GM23338 (cell line): ENCODE results near the gene CEP68. TPM values are rescaled to one million over a fixed set of nuclear protein-coding genes. Genes with fewer than 3 reads are reported as not detected.
A peak's percentile ranks its signal among the peaks of the same experiment; 100 is the strongest.

ENCODE experiments used
- ATAC-seq: fragments of 200-7000 bp; cut with Tn5 transposase; 3 replicates; pipeline ENCODE4 v1.9.1; 2020
- DNase-seq: peaks from one replicate; pipeline ENCODE4 v3.0.0-alpha.2; 2015; ENCODE audit warnings: low spot score
- H2AFZ ChIP-seq: fragments of 200-600 bp; sonication (generic); 2 replicates; pipeline ENCODE4 v1.8.0; 2016; ENCODE audit warnings: antibody characterized with exemption, mild to moderate bottlenecking, moderate library complexity
- H3F3A ChIP-seq: fragments of 200-600 bp; sonication (generic); replicated peaks from 2 replicates; pipeline ENCODE4 v1.8.0; 2017; ENCODE audit warnings: antibody characterized with exemption, mixed run types, low read depth
- H3K27ac ChIP-seq: fragments of 200-600 bp; sonication (generic); 2 replicates; pipeline ENCODE4 v1.6.1; 2016; ENCODE audit warnings: low read depth
- H3K27me3 ChIP-seq: fragments of 200-600 bp; sonication (generic); 2 replicates; pipeline ENCODE4 v1.8.0; 2016; ENCODE audit warnings: mild to moderate bottlenecking, mixed run types, moderate library complexity; ENCODE audit not compliant: insufficient read depth
- H3K36me3 ChIP-seq: fragments of 200-600 bp; sonication (generic); 2 replicates; pipeline ENCODE4 v1.8.0; 2016; ENCODE audit warnings: mild to moderate bottlenecking; ENCODE audit not compliant: insufficient read depth
- H3K4me1 ChIP-seq: fragments of 200-600 bp; sonication (generic); 2 replicates; pipeline ENCODE4 v1.8.0; 2016; ENCODE audit warnings: mild to moderate bottlenecking, moderate library complexity; ENCODE audit not compliant: insufficient read depth
- H3K4me2 ChIP-seq: fragments of 200-600 bp; sonication (generic); 2 replicates; pipeline ENCODE4 v1.7.1; 2017; ENCODE audit warnings: mixed run types
- H3K4me3 ChIP-seq: fragments of 200-600 bp; sonication (generic); 2 replicates; pipeline ENCODE4 v1.6.1; 2016; ENCODE audit warnings: mixed run types
- H3K79me2 ChIP-seq: fragments of 200-600 bp; sonication (generic); replicated peaks from 2 replicates; pipeline ENCODE4 v1.8.0; 2017; ENCODE audit warnings: mild to moderate bottlenecking; ENCODE audit not compliant: insufficient read depth
- H3K9me2 ChIP-seq: fragments of 200-600 bp; sonication (generic); 2 replicates; pipeline ENCODE4 v1.8.0; 2017; ENCODE audit not compliant: insufficient read depth
- H4K20me1 ChIP-seq: fragments of 200-600 bp; sonication (generic); replicated peaks from 2 replicates; pipeline ENCODE4 v1.8.0; 2017; ENCODE audit warnings: mild to moderate bottlenecking; ENCODE audit not compliant: insufficient read depth
- H3K27ac Mint-ChIP-seq: 2 replicates; pipeline ENCODE4 v1.8.0; 2020; ENCODE audit warnings: inconsistent platforms, mild to moderate bottlenecking, moderate library complexity, mixed read lengths
- H3K27me3 Mint-ChIP-seq: 3 replicates; pipeline ENCODE4 v1.8.0; 2022; ENCODE audit warnings: low read depth, mild to moderate bottlenecking, moderate library complexity, mixed read lengths, inconsistent platforms; ENCODE audit not compliant: insufficient read depth, poor library complexity
- H3K36me3 Mint-ChIP-seq: 3 replicates; pipeline ENCODE4 v1.8.0; 2021; ENCODE audit warnings: low read depth, mild to moderate bottlenecking, inconsistent platforms, moderate library complexity, mixed read lengths
- H3K4me1 Mint-ChIP-seq: 3 replicates; pipeline ENCODE4 v1.8.0; 2020; ENCODE audit warnings: mild to moderate bottlenecking, inconsistent platforms, mixed read lengths
- H3K4me3 Mint-ChIP-seq: 3 replicates; pipeline ENCODE4 v1.8.0; 2021; ENCODE audit warnings: moderate library complexity, mild to moderate bottlenecking, inconsistent platforms, mixed read lengths
- H3K9me3 Mint-ChIP-seq: 3 replicates; pipeline ENCODE4 v1.8.0; 2020; ENCODE audit warnings: moderate library complexity, mild to moderate bottlenecking, inconsistent platforms, mixed read lengths
- CREB1 ChIP-seq: fragments of 250-450 bp; sonication (Bioruptor Pico); IDR thresholded peaks from 2 replicates; pipeline ENCODE4 v1.5.0; 2020; ENCODE audit warnings: low read depth, mild to moderate bottlenecking, moderate library complexity
- EZH2 ChIP-seq: fragments of 200-600 bp; sonication (generic); IDR thresholded peaks from one replicate; pipeline ENCODE4 v1.8.0; 2017; ENCODE audit warnings: antibody characterized with exemption, mild to moderate bottlenecking, low read depth; ENCODE audit not compliant: unreplicated experiment
- JUNB ChIP-seq: IDR thresholded peaks from one replicate; pipeline ENCODE4 v1.6.1; 2016; ENCODE audit warnings: antibody characterized with exemption; ENCODE audit not compliant: unreplicated experiment
- NANOG ChIP-seq: IDR thresholded peaks from 2 replicates; pipeline ENCODE4 v1.6.1; 2016; ENCODE audit warnings: antibody characterized with exemption, borderline replicate concordance
- POLR2AphosphoS5 ChIP-seq: IDR thresholded peaks from 2 replicates; pipeline ENCODE4 v1.6.1; 2016; ENCODE audit warnings: antibody characterized with exemption, low read depth
- STAT1 ChIP-seq: IDR thresholded peaks from one replicate; pipeline ENCODE4 v1.6.1; 2016; ENCODE audit warnings: antibody characterized with exemption; ENCODE audit not compliant: unreplicated experiment
- ZNF114 ChIP-seq: fragments of 250-450 bp; sonication (Bioruptor Pico); IDR thresholded peaks from 2 replicates; pipeline ENCODE4 v1.5.0; 2020; ENCODE audit warnings: mild to moderate bottlenecking, moderate library complexity
- ZNF331 ChIP-seq: fragments of 250-450 bp; sonication (Bioruptor Pico); IDR thresholded peaks from 2 replicates; pipeline ENCODE4 v1.5.0; 2020; ENCODE audit warnings: low read depth, mild to moderate bottlenecking, moderate library complexity
- polyA plus RNA-seq: library from polyadenylated mRNA; unstranded; fragments of >200 nt; fragmentation: Nextera tagmentation; extraction: Ambion mirVana; gene quantifications from 2 replicates; pipeline ENCODE4 v1.2.1, GENCODE V29; 2016
- total RNA-seq: library from RNA; depleted of rRNA; stranded (reverse); fragments of >200 nt; shearing (Covaris generic); gene quantifications from 2 replicates; pipeline ENCODE4 v1.2.3, GENCODE V29; 2014
- TF ChIP-seq, protein P1 (sequence below): IDR thresholded peaks from 2 replicates; pipeline ENCODE4 v1.6.1; 2016; ENCODE audit warnings: antibody characterized with exemption
- TF ChIP-seq, protein P2 (sequence below): fragments of 250-450 bp; sonication (Bioruptor Pico); IDR thresholded peaks from 2 replicates; pipeline ENCODE4 v1.5.0; 2020; ENCODE audit warnings: mild to moderate bottlenecking, moderate library complexity
- TF ChIP-seq, protein P3 (sequence below), 2 experiments: fragments of 200-600 bp in 1 of 2; sonication (generic) in 1 of 2; conservative IDR thresholded peaks; 2 replicates each; pipeline versions ENCODE4 v1.5.1 to v1.6.1; 2016 to 2017; ENCODE audit warnings: antibody characterized with exemption in 2 of 2, low read depth in 2 of 2, mild to moderate bottlenecking in 2 of 2, moderate library complexity in 1 of 2
- TF ChIP-seq, protein P4 (sequence below): IDR thresholded peaks from one replicate; pipeline ENCODE4 v1.6.1; 2018; ENCODE audit warnings: antibody characterized with exemption; ENCODE audit not compliant: unreplicated experiment

The CEP68 gene
- total and polyA plus RNA-seq, 2 experiments from 2014 or later: 13.0 to 24.4 TPM

GRCh38 chr2:65057054-65057375 lies 799 bp downstream of the CEP68 start:
- H3K79me2 ChIP-seq: peaks cover 62% of the 10 kb centered on the region
- H3F3A ChIP-seq: no peaks in the 10 kb centered on the region
- H3K4me1 ChIP-seq: peaks cover 14% of the 10 kb centered on the region
- TF ChIP-seq ZNF114 (CRISPR knock-in tag): no peak
- no peak for TF ChIP-seq ZNF331
- no peak for TF ChIP-seq NANOG
- no peak for TF ChIP-seq STAT1
- no peak for TF ChIP-seq JUNB
- TF ChIP-seq EZH2: no peak
- TF ChIP-seq, protein P1, sequence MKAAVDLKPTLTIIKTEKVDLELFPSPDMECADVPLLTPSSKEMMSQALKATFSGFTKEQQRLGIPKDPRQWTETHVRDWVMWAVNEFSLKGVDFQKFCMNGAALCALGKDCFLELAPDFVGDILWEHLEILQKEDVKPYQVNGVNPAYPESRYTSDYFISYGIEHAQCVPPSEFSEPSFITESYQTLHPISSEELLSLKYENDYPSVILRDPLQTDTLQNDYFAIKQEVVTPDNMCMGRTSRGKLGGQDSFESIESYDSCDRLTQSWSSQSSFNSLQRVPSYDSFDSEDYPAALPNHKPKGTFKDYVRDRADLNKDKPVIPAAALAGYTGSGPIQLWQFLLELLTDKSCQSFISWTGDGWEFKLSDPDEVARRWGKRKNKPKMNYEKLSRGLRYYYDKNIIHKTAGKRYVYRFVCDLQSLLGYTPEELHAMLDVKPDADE: no peak
- TF ChIP-seq CREB1 (CRISPR knock-in tag): no peak
- TF ChIP-seq, protein P2, sequence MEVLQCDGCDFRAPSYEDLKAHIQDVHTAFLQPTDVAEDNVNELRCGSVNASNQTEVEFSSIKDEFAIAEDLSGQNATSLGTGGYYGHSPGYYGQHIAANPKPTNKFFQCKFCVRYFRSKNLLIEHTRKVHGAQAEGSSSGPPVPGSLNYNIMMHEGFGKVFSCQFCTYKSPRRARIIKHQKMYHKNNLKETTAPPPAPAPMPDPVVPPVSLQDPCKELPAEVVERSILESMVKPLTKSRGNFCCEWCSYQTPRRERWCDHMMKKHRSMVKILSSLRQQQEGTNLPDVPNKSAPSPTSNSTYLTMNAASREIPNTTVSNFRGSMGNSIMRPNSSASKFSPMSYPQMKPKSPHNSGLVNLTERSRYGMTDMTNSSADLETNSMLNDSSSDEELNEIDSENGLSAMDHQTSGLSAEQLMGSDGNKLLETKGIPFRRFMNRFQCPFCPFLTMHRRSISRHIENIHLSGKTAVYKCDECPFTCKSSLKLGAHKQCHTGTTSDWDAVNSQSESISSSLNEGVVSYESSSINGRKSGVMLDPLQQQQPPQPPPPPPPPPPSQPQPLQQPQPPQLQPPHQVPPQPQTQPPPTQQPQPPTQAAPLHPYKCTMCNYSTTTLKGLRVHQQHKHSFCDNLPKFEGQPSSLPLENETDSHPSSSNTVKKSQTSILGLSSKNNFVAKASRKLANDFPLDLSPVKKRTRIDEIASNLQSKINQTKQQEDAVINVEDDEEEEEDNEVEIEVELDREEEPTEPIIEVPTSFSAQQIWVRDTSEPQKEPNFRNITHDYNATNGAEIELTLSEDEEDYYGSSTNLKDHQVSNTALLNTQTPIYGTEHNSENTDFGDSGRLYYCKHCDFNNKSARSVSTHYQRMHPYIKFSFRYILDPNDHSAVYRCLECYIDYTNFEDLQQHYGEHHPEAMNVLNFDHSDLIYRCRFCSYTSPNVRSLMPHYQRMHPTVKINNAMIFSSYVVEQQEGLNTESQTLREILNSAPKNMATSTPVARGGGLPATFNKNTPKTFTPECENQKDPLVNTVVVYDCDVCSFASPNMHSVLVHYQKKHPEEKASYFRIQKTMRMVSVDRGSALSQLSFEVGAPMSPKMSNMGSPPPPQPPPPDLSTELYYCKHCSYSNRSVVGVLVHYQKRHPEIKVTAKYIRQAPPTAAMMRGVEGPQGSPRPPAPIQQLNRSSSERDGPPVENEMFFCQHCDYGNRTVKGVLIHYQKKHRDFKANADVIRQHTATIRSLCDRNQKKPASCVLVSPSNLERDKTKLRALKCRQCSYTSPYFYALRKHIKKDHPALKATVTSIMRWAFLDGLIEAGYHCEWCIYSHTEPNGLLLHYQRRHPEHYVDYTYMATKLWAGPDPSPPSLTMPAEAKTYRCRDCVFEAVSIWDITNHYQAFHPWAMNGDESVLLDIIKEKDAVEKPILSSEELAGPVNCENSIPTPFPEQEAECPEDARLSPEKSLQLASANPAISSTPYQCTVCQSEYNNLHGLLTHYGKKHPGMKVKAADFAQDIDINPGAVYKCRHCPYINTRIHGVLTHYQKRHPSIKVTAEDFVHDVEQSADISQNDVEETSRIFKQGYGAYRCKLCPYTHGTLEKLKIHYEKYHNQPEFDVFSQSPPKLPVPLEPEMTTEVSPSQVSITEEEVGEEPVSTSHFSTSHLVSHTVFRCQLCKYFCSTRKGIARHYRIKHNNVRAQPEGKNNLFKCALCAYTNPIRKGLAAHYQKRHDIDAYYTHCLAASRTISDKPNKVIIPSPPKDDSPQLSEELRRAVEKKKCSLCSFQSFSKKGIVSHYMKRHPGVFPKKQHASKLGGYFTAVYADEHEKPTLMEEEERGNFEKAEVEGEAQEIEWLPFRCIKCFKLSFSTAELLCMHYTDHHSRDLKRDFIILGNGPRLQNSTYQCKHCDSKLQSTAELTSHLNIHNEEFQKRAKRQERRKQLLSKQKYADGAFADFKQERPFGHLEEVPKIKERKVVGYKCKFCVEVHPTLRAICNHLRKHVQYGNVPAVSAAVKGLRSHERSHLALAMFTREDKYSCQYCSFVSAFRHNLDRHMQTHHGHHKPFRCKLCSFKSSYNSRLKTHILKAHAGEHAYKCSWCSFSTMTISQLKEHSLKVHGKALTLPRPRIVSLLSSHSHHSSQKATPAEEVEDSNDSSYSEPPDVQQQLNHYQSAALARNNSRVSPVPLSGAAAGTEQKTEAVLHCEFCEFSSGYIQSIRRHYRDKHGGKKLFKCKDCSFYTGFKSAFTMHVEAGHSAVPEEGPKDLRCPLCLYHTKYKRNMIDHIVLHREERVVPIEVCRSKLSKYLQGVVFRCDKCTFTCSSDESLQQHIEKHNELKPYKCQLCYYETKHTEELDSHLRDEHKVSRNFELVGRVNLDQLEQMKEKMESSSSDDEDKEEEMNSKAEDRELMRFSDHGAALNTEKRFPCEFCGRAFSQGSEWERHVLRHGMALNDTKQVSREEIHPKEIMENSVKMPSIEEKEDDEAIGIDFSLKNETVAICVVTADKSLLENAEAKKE (CRISPR knock-in tag): no peak
- TF ChIP-seq POLR2AphosphoS5: no peak
- TF ChIP-seq, protein P3, sequence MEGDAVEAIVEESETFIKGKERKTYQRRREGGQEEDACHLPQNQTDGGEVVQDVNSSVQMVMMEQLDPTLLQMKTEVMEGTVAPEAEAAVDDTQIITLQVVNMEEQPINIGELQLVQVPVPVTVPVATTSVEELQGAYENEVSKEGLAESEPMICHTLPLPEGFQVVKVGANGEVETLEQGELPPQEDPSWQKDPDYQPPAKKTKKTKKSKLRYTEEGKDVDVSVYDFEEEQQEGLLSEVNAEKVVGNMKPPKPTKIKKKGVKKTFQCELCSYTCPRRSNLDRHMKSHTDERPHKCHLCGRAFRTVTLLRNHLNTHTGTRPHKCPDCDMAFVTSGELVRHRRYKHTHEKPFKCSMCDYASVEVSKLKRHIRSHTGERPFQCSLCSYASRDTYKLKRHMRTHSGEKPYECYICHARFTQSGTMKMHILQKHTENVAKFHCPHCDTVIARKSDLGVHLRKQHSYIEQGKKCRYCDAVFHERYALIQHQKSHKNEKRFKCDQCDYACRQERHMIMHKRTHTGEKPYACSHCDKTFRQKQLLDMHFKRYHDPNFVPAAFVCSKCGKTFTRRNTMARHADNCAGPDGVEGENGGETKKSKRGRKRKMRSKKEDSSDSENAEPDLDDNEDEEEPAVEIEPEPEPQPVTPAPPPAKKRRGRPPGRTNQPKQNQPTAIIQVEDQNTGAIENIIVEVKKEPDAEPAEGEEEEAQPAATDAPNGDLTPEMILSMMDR (conservative IDR thresholded peaks at IDR 0.05; ENCODE audit: low read depth in 2 of 2): no peak
- TF ChIP-seq, protein P4, sequence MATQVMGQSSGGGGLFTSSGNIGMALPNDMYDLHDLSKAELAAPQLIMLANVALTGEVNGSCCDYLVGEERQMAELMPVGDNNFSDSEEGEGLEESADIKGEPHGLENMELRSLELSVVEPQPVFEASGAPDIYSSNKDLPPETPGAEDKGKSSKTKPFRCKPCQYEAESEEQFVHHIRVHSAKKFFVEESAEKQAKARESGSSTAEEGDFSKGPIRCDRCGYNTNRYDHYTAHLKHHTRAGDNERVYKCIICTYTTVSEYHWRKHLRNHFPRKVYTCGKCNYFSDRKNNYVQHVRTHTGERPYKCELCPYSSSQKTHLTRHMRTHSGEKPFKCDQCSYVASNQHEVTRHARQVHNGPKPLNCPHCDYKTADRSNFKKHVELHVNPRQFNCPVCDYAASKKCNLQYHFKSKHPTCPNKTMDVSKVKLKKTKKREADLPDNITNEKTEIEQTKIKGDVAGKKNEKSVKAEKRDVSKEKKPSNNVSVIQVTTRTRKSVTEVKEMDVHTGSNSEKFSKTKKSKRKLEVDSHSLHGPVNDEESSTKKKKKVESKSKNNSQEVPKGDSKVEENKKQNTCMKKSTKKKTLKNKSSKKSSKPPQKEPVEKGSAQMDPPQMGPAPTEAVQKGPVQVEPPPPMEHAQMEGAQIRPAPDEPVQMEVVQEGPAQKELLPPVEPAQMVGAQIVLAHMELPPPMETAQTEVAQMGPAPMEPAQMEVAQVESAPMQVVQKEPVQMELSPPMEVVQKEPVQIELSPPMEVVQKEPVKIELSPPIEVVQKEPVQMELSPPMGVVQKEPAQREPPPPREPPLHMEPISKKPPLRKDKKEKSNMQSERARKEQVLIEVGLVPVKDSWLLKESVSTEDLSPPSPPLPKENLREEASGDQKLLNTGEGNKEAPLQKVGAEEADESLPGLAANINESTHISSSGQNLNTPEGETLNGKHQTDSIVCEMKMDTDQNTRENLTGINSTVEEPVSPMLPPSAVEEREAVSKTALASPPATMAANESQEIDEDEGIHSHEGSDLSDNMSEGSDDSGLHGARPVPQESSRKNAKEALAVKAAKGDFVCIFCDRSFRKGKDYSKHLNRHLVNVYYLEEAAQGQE: no peak
- H3K4me2 ChIP-seq: peak overlapping the region; percentile 85
- H3K36me3 ChIP-seq: 0 out of 2 replicates have a peak, but pooled peaks cover under 1% of the 10 kb centered on the region
- Mint-ChIP-seq H3K4me3 (peak overlapping the region; percentile 92), H3K27ac (peak overlapping the region; percentile 45), H3K9me3 (no peaks in the 10 kb centered on the region; the same call in 2 of the 3 replicates), H3K27me3 (peaks cover 9% of the 10 kb centered on the region), H3K4me1 (peaks cover 38% of the 10 kb centered on the region), H3K36me3 (peaks cover 22% of the 10 kb centered on the region)
- ATAC-seq (no peak), DNase-seq (no peak)
- no peak overlapping the region for H3K27ac ChIP-seq
- H4K20me1 ChIP-seq: peaks cover 24% of the 10 kb centered on the region
- no peaks in the 10 kb centered on the region for H3K27me3 ChIP-seq
- no peak overlapping the region for H2AFZ ChIP-seq
- peak overlapping the region; percentile 83 for H3K4me3 ChIP-seq
- H3K9me2 ChIP-seq: no peaks in the 10 kb centered on the region
